ENCODE results near the gene DCAF10.

DCAF10 gene

GRCh38 chr9:37769995-37770394, 30.6 kb upstream of the DCAF10 start:
- in situ Hi-C loops (cut with HindIII; ENCODE audit: low pct_unique_long_range_greater_than_20kb, low sequenced_read_pairs) = no loop called here
- no peak for DNase-seq (ENCODE audit: low read depth in 1 of 2, low spot score in 1 of 2)

GRCh38 chr9:37775216-37775919, 25.2 kb upstream of the DCAF10 start:
- no peak for DNase-seq (ENCODE audit: low read depth in 1 of 2, low spot score in 1 of 2)
- TF ChIP-seq JUND (IDR thresholded peaks at IDR 0.05; ENCODE audit: low read depth) = no peak
- in situ Hi-C loops (cut with HindIII; ENCODE audit: low pct_unique_long_range_greater_than_20kb, low sequenced_read_pairs) = no loop called here

More at GRCh38 chr9:37769995-37770394, 30.6 kb upstream of the DCAF10 start:
- no peak for TF ChIP-seq JUND (IDR thresholded peaks at IDR 0.05; ENCODE audit: low read depth)

- in situ Hi-C loops (cut with HindIII; ENCODE audit: low pct_unique_long_range_greater_than_20kb, low sequenced_read_pairs) = no loop called here
- DNase-seq (ENCODE audit: low read depth in 1 of 2, low spot score in 1 of 2) = no peak
- no peak for TF ChIP-seq JUND (IDR thresholded peaks at IDR 0.05; ENCODE audit: low read depth)
Observed at GRCh38 chr9:37776328-37776727, 24.3 kb upstream of the DCAF10 start.

- DNase-seq (ENCODE audit: low read depth in 1 of 2, low spot score in 1 of 2) = no peak
- no peak for TF ChIP-seq JUND (IDR thresholded peaks at IDR 0.05; ENCODE audit: low read depth)
- in situ Hi-C loops (cut with HindIII; ENCODE audit: low pct_unique_long_range_greater_than_20kb, low sequenced_read_pairs) = no loop called here
Observed at GRCh38 chr9:37778534-37778933, 22.1 kb upstream of the DCAF10 start.

GRCh38 chr9:37784291-37784615, 16.3 kb upstream of the DCAF10 start:
- DNase-seq (ENCODE audit: low read depth in 1 of 2, low spot score in 1 of 2) = no peak
- in situ Hi-C loops (cut with HindIII; ENCODE audit: low pct_unique_long_range_greater_than_20kb, low sequenced_read_pairs) = no loop called here
- TF ChIP-seq JUND (IDR thresholded peaks at IDR 0.05; ENCODE audit: low read depth) = no peak

- in situ Hi-C loops (cut with HindIII; ENCODE audit: low pct_unique_long_range_greater_than_20kb, low sequenced_read_pairs) = no loop called here
- TF ChIP-seq JUND (IDR thresholded peaks at IDR 0.05; ENCODE audit: low read depth) = no peak
- peak; percentile 77 to 93 for DNase-seq (ENCODE audit: low read depth in 1 of 2, low spot score in 1 of 2)
Observed at GRCh38 chr9:37784616-37785483, 15.7 kb upstream of the DCAF10 start, which contains the start of gene EXOSC3. Gene EXOSC3 (minus strand): TSS chr9:37785064. CDS start chr9:37785044, 20 bp downstream.

- TF ChIP-seq JUND (IDR thresholded peaks at IDR 0.05; ENCODE audit: low read depth) = no peak
- no peak for DNase-seq (ENCODE audit: low read depth in 1 of 2, low spot score in 1 of 2)
- in situ Hi-C loops (cut with HindIII; ENCODE audit: low pct_unique_long_range_greater_than_20kb, low sequenced_read_pairs) = no loop called here
Observed at GRCh38 chr9:37787059-37787458, 13.5 kb upstream of the DCAF10 start.

GRCh38 chr9:37788332-37788731, 12.3 kb upstream of the DCAF10 start:
- TF ChIP-seq JUND (IDR thresholded peaks at IDR 0.05; ENCODE audit: low read depth) = no peak
- no peak for DNase-seq (ENCODE audit: low read depth in 1 of 2, low spot score in 1 of 2)
- in situ Hi-C loops (cut with HindIII; ENCODE audit: low pct_unique_long_range_greater_than_20kb, low sequenced_read_pairs) = no loop called here

GRCh38 chr9:37790096-37790495, 10.5 kb upstream of the DCAF10 start:
- no peak for TF ChIP-seq JUND (IDR thresholded peaks at IDR 0.05; ENCODE audit: low read depth)

GRCh38 chr9:37792122-37792521, 8.5 kb upstream of the DCAF10 start:
- in situ Hi-C loops (cut with HindIII; ENCODE audit: low pct_unique_long_range_greater_than_20kb, low sequenced_read_pairs) = no loop called here
- DNase-seq (ENCODE audit: low read depth in 1 of 2, low spot score in 1 of 2) = no peak
- TF ChIP-seq JUND (IDR thresholded peaks at IDR 0.05; ENCODE audit: low read depth) = no peak

More at GRCh38 chr9:37790096-37790495, 10.5 kb upstream of the DCAF10 start:
- in situ Hi-C loops (cut with HindIII; ENCODE audit: low pct_unique_long_range_greater_than_20kb, low sequenced_read_pairs) = no loop called here
- no peak for DNase-seq (ENCODE audit: low read depth in 1 of 2, low spot score in 1 of 2)

- no peak for DNase-seq (ENCODE audit: low read depth in 1 of 2, low spot score in 1 of 2)
- in situ Hi-C loops (cut with HindIII; ENCODE audit: low pct_unique_long_range_greater_than_20kb, low sequenced_read_pairs) = no loop called here
- no peak for TF ChIP-seq JUND (IDR thresholded peaks at IDR 0.05; ENCODE audit: low read depth)
Observed at GRCh38 chr9:37796232-37796631, 4.4 kb upstream of the DCAF10 start.

GRCh38 chr9:37798677-37799076, 1.9 kb upstream of the DCAF10 start:
- in situ Hi-C loops (cut with HindIII; ENCODE audit: low pct_unique_long_range_greater_than_20kb, low sequenced_read_pairs) = no loop called here
- TF ChIP-seq JUND (IDR thresholded peaks at IDR 0.05; ENCODE audit: low read depth) = no peak
- DNase-seq (ENCODE audit: low read depth in 1 of 2, low spot score in 1 of 2) = peak in 1 of 2 experiments; percentile 40

- DNase-seq (ENCODE audit: low read depth in 1 of 2, low spot score in 1 of 2) = no peak
- no peak for TF ChIP-seq JUND (IDR thresholded peaks at IDR 0.05; ENCODE audit: low read depth)
Observed at GRCh38 chr9:37801287-37801850, 772 bp downstream of the DCAF10 start.

More at GRCh38 chr9:37801287-37801850, 772 bp downstream of the DCAF10 start:
- in situ Hi-C loops (cut with HindIII; ENCODE audit: low pct_unique_long_range_greater_than_20kb, low sequenced_read_pairs) = no loop called here

Data from T47D (cell line).